Fibroblast of the aortic adventitia (primary cell): Measurements from ENCODE around the gene FAM131A. TPM values are rescaled to one million over a fixed set of nuclear protein-coding genes. Genes with fewer than 3 reads are reported as not detected.

Experiments
- DNase-seq: peaks from one replicate; pipeline ENCODE4 v3.0.0-alpha.2; 2010; ENCODE audit warnings: low read depth
- H3K4me3 ChIP-seq: 2 replicates; pipeline ENCODE4 v1.5.1; 2011; ENCODE audit warnings: low read depth, mild to moderate bottlenecking, control low read depth, low read length, moderate library complexity
- total RNA-seq: library from RNA; depleted of rRNA; stranded (reverse); fragments of >200 nt; gene quantifications from 2 replicates; pipeline ENCODE4 v1.2.3, GENCODE V29; 2012; ENCODE audit warnings: low replicate concordance
- TF ChIP-seq, protein P1 (sequence below): IDR thresholded peaks from 2 replicates; pipeline ENCODE4 v1.5.1; 2011; ENCODE audit warnings: mild to moderate bottlenecking, low read length, control low read depth, inconsistent platforms; ENCODE audit not compliant: insufficient read depth

The FAM131A gene
- total RNA-seq, 1 donor: 14.0 TPM

DNA sequence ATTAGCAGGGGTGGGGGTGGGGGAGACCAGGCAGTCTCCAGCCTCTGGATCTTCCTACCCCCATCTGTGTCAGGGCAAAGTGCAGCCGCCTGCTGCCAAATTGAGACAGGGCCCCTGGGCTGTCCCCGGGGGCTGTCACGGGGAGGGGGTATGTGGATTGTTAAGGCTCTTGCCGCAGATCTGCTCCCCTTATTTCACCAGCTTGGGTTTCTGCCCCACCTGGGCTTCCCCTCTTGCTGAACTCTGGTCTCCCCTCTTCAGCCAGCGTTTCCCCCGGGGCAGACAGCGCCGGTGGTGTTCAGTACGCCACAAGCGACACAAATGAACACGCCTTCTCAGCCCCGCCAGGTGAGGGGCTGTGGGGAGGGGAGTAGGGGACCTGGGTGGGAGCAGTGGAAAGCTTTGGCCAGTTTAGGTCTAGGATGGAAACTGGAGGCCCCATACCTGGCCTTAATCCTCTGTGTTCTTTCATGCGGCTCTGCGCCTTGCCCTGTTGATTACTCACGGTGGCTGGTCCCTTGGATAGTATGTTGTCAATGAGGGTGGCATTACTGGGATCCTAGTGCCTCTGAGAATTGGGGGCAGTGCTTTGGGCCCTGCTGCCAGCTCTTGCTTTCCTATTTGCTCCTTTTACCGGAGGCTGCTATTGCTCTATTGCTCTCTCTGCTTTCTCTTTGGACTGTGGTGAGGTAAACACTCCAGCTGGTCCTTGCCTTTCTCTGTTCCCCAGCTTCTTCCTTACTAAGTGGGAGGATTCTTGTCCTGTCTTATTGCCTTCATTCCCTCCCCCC, 21.3 kb upstream of the FAM131A start:
- DNase-seq: no peak
- TF ChIP-seq, protein P1, sequence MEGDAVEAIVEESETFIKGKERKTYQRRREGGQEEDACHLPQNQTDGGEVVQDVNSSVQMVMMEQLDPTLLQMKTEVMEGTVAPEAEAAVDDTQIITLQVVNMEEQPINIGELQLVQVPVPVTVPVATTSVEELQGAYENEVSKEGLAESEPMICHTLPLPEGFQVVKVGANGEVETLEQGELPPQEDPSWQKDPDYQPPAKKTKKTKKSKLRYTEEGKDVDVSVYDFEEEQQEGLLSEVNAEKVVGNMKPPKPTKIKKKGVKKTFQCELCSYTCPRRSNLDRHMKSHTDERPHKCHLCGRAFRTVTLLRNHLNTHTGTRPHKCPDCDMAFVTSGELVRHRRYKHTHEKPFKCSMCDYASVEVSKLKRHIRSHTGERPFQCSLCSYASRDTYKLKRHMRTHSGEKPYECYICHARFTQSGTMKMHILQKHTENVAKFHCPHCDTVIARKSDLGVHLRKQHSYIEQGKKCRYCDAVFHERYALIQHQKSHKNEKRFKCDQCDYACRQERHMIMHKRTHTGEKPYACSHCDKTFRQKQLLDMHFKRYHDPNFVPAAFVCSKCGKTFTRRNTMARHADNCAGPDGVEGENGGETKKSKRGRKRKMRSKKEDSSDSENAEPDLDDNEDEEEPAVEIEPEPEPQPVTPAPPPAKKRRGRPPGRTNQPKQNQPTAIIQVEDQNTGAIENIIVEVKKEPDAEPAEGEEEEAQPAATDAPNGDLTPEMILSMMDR: no peak
- peak overlapping the region; percentile 89 for H3K4me3 ChIP-seq

DNA sequence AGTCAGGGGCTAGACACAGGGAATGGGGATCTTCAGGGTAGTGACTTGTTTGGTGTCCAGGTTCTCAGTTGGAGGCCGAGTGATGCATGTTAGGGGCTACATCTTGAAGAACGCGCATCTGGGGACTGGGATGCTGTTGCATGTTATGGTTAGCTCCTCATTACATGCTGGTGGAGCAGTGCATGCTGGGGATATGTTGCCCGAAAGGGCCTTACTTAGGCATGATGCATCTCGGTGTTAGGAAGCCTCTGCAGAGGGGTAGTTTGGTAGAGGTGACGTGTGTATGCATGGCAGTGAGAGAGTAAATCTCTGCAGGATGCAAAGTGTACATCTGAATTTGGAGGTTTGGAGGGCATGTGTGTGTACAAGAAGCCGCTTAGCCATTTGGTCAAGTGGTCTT, 20.6 kb upstream of the FAM131A start:
- TF ChIP-seq, protein P1: no peak
- H3K4me3 ChIP-seq: peak overlapping the region; percentile 89
- DNase-seq: no peak

DNA sequence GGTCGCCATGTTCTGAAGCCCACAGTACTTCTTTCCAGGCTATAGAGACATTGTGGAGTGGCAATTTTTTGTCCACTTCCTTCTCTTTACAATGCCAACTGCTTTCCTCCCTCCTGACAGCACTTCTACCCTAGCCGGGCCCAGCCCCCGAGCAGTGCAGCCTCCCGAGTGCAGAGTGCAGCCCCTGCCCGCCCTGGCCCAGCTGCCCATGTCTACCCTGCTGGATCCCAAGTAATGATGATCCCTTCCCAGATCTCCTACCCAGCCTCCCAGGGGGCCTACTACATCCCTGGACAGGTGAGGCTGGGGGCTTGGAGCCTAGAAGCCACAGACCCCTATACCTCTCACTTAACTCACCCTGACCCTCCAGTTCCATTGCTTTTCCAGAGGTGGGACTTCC, 20.2 kb upstream of the FAM131A start:
- peak overlapping the region; percentile 89 for H3K4me3 ChIP-seq
- TF ChIP-seq, protein P1: no peak
- no peak for DNase-seq

DNA sequence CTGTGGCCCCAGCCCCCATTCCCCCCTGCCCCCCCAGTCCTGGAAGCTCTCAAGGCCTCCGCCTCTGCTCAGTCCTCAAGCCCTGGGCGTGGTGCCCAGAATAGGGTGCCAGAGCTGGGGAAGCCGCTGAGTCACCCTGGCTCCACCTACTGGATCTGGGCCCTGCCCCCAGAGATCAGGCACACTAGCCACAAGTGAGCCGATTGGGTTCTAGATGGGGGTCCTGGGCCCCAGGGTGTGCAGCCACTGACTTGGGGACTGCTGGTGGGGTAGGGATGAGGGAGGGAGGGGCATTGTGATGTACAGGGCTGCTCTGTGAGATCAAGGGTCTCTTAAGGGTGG, 17.3 kb upstream of the FAM131A start:
- peak overlapping the region; percentile 57 for H3K4me3 ChIP-seq
- DNase-seq: peak; percentile 98
- TF ChIP-seq, protein P1: no peak

DNA sequence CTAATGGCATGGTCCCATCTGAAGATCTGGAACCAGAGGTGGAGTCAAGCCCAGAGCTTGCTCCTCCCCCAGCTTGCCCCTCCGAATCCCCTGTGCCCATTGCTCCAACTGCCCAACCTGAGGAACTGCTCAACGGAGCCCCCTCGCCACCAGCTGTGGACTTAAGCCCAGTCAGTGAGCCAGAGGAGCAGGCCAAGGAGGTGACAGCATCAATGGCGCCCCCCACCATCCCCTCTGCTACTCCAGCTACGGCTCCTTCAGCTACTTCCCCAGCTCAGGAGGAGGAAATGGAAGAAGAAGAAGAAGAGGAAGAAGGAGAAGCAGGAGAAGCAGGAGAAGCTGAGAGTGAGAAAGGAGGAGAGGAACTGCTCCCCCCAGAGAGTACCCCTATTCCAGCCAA, 15.7 kb upstream of the FAM131A start:
- DNase-seq: no peak
- no peak overlapping the region for H3K4me3 ChIP-seq
- TF ChIP-seq, protein P1: no peak

DNA sequence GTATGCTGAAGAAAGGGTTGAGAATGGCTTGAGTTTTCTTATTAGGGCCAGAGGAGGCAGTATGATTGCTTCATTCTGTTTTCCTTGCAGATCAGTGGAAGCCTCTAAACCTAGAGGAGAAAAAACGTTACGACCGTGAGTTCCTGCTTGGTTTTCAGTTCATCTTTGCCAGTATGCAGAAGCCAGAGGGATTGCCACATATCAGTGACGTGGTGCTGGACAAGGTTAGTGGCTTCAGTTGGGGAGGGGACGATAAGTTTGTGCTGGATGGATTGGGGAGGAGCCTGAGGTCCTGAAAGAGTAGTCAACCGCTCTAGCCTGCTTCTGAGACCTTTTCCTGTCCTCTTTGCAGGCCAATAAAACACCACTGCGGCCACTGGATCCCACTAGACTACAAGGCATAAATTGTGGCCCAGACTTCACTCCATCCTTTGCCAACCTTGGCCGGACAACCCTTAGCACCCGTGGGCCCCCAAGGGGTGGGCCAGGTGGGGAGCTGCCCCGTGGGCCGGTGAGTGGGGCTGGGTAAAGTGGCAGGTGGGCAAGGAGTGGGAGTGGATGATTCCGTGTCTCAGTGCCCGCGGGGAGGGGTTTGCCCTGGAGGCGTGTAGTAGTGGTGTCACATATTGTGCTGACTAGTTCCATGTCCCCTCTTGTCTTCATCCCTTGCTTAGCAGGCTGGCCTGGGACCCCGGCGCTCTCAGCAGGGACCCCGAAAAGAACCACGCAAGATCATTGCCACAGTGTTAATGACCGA, 14.5 kb upstream of the FAM131A start:
- peak; percentile 85 for DNase-seq
- TF ChIP-seq, protein P1: no peak
- no peak overlapping the region for H3K4me3 ChIP-seq
